ENCODE data around the gene KNDC1. TPM values are rescaled to one million over a fixed set of nuclear protein-coding genes. Genes with fewer than 3 reads are reported as not detected.

Gene KNDC1
- total and polyA plus RNA-seq, 2 experiments from 2014 or later, result 1.8 to 16.0 TPM

DNA sequence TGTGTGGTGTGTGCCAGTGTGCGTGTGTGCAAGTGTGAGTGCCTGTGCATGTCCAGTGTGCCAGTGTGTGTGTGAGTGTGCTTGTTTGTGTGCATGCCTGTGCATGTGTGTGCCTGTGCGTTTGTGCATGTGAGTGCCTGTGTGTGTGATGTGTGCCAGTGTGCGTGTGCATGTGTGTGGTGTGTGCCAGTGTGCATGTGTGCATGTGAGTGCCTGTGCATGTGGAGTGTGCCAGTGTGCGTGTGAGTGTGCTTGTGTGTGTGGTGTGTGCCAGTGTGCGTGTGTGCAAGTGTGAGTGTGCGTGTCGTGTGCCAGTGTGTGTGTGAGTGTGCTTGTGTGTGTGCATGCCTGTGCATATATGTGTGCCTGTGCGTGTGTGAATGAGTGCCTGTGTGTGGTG, 38.5 kb upstream of the KNDC1 start:
- TF ChIP-seq, protein P1, sequence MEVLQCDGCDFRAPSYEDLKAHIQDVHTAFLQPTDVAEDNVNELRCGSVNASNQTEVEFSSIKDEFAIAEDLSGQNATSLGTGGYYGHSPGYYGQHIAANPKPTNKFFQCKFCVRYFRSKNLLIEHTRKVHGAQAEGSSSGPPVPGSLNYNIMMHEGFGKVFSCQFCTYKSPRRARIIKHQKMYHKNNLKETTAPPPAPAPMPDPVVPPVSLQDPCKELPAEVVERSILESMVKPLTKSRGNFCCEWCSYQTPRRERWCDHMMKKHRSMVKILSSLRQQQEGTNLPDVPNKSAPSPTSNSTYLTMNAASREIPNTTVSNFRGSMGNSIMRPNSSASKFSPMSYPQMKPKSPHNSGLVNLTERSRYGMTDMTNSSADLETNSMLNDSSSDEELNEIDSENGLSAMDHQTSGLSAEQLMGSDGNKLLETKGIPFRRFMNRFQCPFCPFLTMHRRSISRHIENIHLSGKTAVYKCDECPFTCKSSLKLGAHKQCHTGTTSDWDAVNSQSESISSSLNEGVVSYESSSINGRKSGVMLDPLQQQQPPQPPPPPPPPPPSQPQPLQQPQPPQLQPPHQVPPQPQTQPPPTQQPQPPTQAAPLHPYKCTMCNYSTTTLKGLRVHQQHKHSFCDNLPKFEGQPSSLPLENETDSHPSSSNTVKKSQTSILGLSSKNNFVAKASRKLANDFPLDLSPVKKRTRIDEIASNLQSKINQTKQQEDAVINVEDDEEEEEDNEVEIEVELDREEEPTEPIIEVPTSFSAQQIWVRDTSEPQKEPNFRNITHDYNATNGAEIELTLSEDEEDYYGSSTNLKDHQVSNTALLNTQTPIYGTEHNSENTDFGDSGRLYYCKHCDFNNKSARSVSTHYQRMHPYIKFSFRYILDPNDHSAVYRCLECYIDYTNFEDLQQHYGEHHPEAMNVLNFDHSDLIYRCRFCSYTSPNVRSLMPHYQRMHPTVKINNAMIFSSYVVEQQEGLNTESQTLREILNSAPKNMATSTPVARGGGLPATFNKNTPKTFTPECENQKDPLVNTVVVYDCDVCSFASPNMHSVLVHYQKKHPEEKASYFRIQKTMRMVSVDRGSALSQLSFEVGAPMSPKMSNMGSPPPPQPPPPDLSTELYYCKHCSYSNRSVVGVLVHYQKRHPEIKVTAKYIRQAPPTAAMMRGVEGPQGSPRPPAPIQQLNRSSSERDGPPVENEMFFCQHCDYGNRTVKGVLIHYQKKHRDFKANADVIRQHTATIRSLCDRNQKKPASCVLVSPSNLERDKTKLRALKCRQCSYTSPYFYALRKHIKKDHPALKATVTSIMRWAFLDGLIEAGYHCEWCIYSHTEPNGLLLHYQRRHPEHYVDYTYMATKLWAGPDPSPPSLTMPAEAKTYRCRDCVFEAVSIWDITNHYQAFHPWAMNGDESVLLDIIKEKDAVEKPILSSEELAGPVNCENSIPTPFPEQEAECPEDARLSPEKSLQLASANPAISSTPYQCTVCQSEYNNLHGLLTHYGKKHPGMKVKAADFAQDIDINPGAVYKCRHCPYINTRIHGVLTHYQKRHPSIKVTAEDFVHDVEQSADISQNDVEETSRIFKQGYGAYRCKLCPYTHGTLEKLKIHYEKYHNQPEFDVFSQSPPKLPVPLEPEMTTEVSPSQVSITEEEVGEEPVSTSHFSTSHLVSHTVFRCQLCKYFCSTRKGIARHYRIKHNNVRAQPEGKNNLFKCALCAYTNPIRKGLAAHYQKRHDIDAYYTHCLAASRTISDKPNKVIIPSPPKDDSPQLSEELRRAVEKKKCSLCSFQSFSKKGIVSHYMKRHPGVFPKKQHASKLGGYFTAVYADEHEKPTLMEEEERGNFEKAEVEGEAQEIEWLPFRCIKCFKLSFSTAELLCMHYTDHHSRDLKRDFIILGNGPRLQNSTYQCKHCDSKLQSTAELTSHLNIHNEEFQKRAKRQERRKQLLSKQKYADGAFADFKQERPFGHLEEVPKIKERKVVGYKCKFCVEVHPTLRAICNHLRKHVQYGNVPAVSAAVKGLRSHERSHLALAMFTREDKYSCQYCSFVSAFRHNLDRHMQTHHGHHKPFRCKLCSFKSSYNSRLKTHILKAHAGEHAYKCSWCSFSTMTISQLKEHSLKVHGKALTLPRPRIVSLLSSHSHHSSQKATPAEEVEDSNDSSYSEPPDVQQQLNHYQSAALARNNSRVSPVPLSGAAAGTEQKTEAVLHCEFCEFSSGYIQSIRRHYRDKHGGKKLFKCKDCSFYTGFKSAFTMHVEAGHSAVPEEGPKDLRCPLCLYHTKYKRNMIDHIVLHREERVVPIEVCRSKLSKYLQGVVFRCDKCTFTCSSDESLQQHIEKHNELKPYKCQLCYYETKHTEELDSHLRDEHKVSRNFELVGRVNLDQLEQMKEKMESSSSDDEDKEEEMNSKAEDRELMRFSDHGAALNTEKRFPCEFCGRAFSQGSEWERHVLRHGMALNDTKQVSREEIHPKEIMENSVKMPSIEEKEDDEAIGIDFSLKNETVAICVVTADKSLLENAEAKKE (CRISPR knock-in tag; IDR thresholded peaks at IDR 0.05), result no peak
- TF ChIP-seq POLR2AphosphoS5 (IDR thresholded peaks at IDR 0.05; ENCODE audit: low read depth) (no peak), ZNF331 (CRISPR knock-in tag; IDR thresholded peaks at IDR 0.05; ENCODE audit: low read depth) (no peak), EZH2phosphoT487 (IDR thresholded peaks at IDR 0.05; ENCODE audit: unreplicated experiment) (no peak), JUNB (IDR thresholded peaks at IDR 0.05; ENCODE audit: unreplicated experiment) (no peak)
- TF ChIP-seq, protein P2, sequence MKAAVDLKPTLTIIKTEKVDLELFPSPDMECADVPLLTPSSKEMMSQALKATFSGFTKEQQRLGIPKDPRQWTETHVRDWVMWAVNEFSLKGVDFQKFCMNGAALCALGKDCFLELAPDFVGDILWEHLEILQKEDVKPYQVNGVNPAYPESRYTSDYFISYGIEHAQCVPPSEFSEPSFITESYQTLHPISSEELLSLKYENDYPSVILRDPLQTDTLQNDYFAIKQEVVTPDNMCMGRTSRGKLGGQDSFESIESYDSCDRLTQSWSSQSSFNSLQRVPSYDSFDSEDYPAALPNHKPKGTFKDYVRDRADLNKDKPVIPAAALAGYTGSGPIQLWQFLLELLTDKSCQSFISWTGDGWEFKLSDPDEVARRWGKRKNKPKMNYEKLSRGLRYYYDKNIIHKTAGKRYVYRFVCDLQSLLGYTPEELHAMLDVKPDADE (IDR thresholded peaks at IDR 0.05), result no peak
- TF ChIP-seq, protein P3, sequence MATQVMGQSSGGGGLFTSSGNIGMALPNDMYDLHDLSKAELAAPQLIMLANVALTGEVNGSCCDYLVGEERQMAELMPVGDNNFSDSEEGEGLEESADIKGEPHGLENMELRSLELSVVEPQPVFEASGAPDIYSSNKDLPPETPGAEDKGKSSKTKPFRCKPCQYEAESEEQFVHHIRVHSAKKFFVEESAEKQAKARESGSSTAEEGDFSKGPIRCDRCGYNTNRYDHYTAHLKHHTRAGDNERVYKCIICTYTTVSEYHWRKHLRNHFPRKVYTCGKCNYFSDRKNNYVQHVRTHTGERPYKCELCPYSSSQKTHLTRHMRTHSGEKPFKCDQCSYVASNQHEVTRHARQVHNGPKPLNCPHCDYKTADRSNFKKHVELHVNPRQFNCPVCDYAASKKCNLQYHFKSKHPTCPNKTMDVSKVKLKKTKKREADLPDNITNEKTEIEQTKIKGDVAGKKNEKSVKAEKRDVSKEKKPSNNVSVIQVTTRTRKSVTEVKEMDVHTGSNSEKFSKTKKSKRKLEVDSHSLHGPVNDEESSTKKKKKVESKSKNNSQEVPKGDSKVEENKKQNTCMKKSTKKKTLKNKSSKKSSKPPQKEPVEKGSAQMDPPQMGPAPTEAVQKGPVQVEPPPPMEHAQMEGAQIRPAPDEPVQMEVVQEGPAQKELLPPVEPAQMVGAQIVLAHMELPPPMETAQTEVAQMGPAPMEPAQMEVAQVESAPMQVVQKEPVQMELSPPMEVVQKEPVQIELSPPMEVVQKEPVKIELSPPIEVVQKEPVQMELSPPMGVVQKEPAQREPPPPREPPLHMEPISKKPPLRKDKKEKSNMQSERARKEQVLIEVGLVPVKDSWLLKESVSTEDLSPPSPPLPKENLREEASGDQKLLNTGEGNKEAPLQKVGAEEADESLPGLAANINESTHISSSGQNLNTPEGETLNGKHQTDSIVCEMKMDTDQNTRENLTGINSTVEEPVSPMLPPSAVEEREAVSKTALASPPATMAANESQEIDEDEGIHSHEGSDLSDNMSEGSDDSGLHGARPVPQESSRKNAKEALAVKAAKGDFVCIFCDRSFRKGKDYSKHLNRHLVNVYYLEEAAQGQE (IDR thresholded peaks at IDR 0.05; ENCODE audit: unreplicated experiment), result no peak
- Histone ChIP-seq H2AFZ (no peak overlapping the region), H3K27ac (ENCODE audit: low read depth) (no peak overlapping the region), H3K4me3 (no peak overlapping the region), H3K4me2 (no peak overlapping the region), H3F3A (replicated peaks; ENCODE audit: low read depth) (no peaks in the 10 kb centered on the region), H3K4me1 (ENCODE audit: insufficient read depth) (no peaks in the 10 kb centered on the region), H3K36me3 (ENCODE audit: insufficient read depth) (no peaks in the 10 kb centered on the region), H3K27me3 (ENCODE audit: insufficient read depth) (no peaks in the 10 kb centered on the region), H3K9me2 (ENCODE audit: insufficient read depth) (no peaks in the 10 kb centered on the region), H4K20me1 (replicated peaks; ENCODE audit: insufficient read depth) (no peaks in the 10 kb centered on the region), H3K79me2 (replicated peaks; ENCODE audit: insufficient read depth) (no peaks in the 10 kb centered on the region)
- Mint-ChIP-seq H3K36me3 (ENCODE audit: low read depth) (no peaks in the 10 kb centered on the region), H3K4me3 (no peak overlapping the region), H3K27ac (no peak overlapping the region), H3K4me1 (peaks cover 2% of the 10 kb centered on the region; the same call in 1 of the 3 replicates), H3K9me3 (no peaks in the 10 kb centered on the region; the same call in 1 of the 3 replicates), H3K27me3 (ENCODE audit: insufficient read depth, low read depth, poor library complexity) (peaks cover 7% of the 10 kb centered on the region)
- no peak for DNase-seq (ENCODE audit: low spot score)
- no peak for ATAC-seq

All from GM23338 (cell line).